ENCODE measurements around the gene TEX51.

The TEX51 gene

GRCh38 chr2:126916744-126917143 lies 18.1 kb downstream of the TEX51 start:
- DNase-seq: no peak

- DNase-seq: no peak
Measured at GRCh38 chr2:126921066-126921465, 22.4 kb downstream of the TEX51 start.

- no peak for DNase-seq
Measured at GRCh38 chr2:126930970-126931590, 32.4 kb downstream of the TEX51 start.

- no peak for DNase-seq
Measured at GRCh38 chr2:126932529-126932928, 33.8 kb downstream of the TEX51 start.

GRCh38 chr2:126932966-126933710 lies 34.4 kb downstream of the TEX51 start:
- no peak for DNase-seq

- no peak for DNase-seq
Measured at GRCh38 chr2:126933711-126934091, 35.0 kb downstream of the TEX51 start.

- DNase-seq: no peak
Measured at GRCh38 chr2:126934809-126935208, 36.1 kb downstream of the TEX51 start.

GRCh38 chr2:126935774-126936173 lies 37.1 kb downstream of the TEX51 start:
- no peak for DNase-seq

- DNase-seq: no peak
Measured at GRCh38 chr2:126936219-126936723, 37.6 kb downstream of the TEX51 start.

- DNase-seq: no peak
Measured at GRCh38 chr2:126940331-126940730, 41.6 kb downstream of the TEX51 start.

- no peak for DNase-seq
Measured at GRCh38 chr2:126942427-126943203, 43.9 kb downstream of the TEX51 start.

- DNase-seq: no peak
Measured at GRCh38 chr2:126943612-126944348, 45.1 kb downstream of the TEX51 start.

GRCh38 chr2:126945118-126945517 lies 46.4 kb downstream of the TEX51 start:
- DNase-seq: no peak

- DNase-seq: no peak
Measured at GRCh38 chr2:126946318-126947102, 47.8 kb downstream of the TEX51 start.

- DNase-seq: no peak
Measured at GRCh38 chr2:126947103-126947429, 48.4 kb downstream of the TEX51 start.

GRCh38 chr2:126949775-126950174 lies 51.1 kb downstream of the TEX51 start:
- DNase-seq: no peak

GRCh38 chr2:126950504-126950903 lies 51.8 kb downstream of the TEX51 start:
- DNase-seq: no peak

All from cerebellar nuclear complex (tissue), 1 donor.